ENCODE data around the gene PLXDC1. TPM values are rescaled to one million over a fixed set of nuclear protein-coding genes. Genes with fewer than 3 reads are reported as not detected.

The PLXDC1 gene
- total RNA-seq, 4 donors from 2014 or later = 1.8 to 13.4 (median 6.4) TPM

GRCh38 chr17:39167476-39167875 is 16.0 kb upstream of the PLXDC1 start:
- Histone ChIP-seq H3K36me3 (no peaks in the 10 kb centered on the region), H3K27ac (no peak overlapping the region), H3K27me3 (peaks cover 4% of the 10 kb centered on the region), H3K4me1 (peaks cover 9 to 19% of the 10 kb centered on the region in 2 donors), H3K9me3 (no peaks in the 10 kb centered on the region), H3K4me3 (replicated peaks in 1 of 3) (no peak overlapping the region)
- DNase-seq = no peak
- 66 to 71% methylated on average over 2 of the region's 2 CpGs for WGBS, 2 donors
- TF ChIP-seq POLR2A (IDR thresholded peaks at IDR 0.05) (no peak), CTCF (IDR thresholded peaks at IDR 0.05) (no peak)
- intact Hi-C loops (cut with DNase I) = loop anchor here (10.0 kb wide), 1 partner anchor 77 kb away; no protein-coding TSS in a partner anchor

GRCh38 chr17:39166437-39167335 is 15.2 kb upstream of the PLXDC1 start:
- no peak for TF ChIP-seq POLR2A (IDR thresholded peaks at IDR 0.05)
- H3K27me3 ChIP-seq = peaks cover 4% of the 10 kb centered on the region
- H3K36me3 ChIP-seq = no peaks in the 10 kb centered on the region
- H3K4me1 ChIP-seq = peaks cover 9 to 13% of the 10 kb centered on the region in 2 donors
- no peak overlapping the region for H3K4me3 ChIP-seq (replicated peaks in 1 of 3)
- H3K27ac ChIP-seq = no peak overlapping the region
- DNase-seq = no peak
- intact Hi-C loops (cut with DNase I) = loop anchor here (10.0 kb wide), 1 partner anchor 78 kb away; no protein-coding TSS in a partner anchor
- WGBS, 2 donors = 75 to 84% methylated on average over 7 of the region's 7 CpGs
- no peaks in the 10 kb centered on the region for H3K9me3 ChIP-seq

GRCh38 chr17:39165841-39166349 is 14.5 kb upstream of the PLXDC1 start, which contains the start of gene ARL5C:
Gene ARL5C, minus strand, starts transcription at chr17:39166161. Its CDS starts 401 bp downstream, at chr17:39165760.
- Histone ChIP-seq H3K4me3 (replicated peaks in 1 of 3) (peak within 1 kb of the TSS in 1 of 3 donors; percentile 36), H3K27me3 (peaks cover 4% of the 10 kb centered on the region), H3K9me3 (no peaks in the 10 kb centered on the region), H3K4me1 (peaks cover 9 to 12% of the 10 kb centered on the region in 2 donors), H3K27ac (no peak within 1 kb of the TSS), H3K36me3 (no peaks in the 10 kb centered on the region)
- no peak for DNase-seq
- WGBS, 2 donors = 58% methylated on average over 17 of the region's 17 CpGs; no CpG with 5 or more reads in 1 of the 2 donors
- TF ChIP-seq CTCF (IDR thresholded peaks at IDR 0.05) (no peak), POLR2A (IDR thresholded peaks at IDR 0.05) (no peak)
- intact Hi-C loops (cut with DNase I) = loop anchor here (10.0 kb wide), 1 partner anchor 79 kb away; no protein-coding TSS in a partner anchor

- TF ChIP-seq POLR2A (IDR thresholded peaks at IDR 0.05) = no peak
- no peak for TF ChIP-seq CTCF (IDR thresholded peaks at IDR 0.05)
- Histone ChIP-seq H3K27ac (no peak overlapping the region), H3K27me3 (peaks cover 4% of the 10 kb centered on the region), H3K4me3 (replicated peaks in 1 of 3) (peak overlapping the region in 1 of 3 donors; percentile 36), H3K9me3 (no peaks in the 10 kb centered on the region), H3K36me3 (no peaks in the 10 kb centered on the region), H3K4me1 (peaks cover 9 to 12% of the 10 kb centered on the region in 2 donors)
- 0 to 7% methylated on average over 2 to 30 of the region's 51 CpGs for WGBS, 2 donors
- intact Hi-C loops (cut with DNase I) = loop anchor here (10.0 kb wide), 1 partner anchor 79 kb away; no protein-coding TSS in a partner anchor
- DNase-seq = no peak
Measured at GRCh38 chr17:39165178-39165840, 13.9 kb upstream of the PLXDC1 start.

- intact Hi-C loops (cut with DNase I) = loop anchor here (10.0 kb wide), 1 partner anchor 80 kb away; no protein-coding TSS in a partner anchor
- peaks cover 9 to 12% of the 10 kb centered on the region in 2 donors for H3K4me1 ChIP-seq
- H3K36me3 ChIP-seq = no peaks in the 10 kb centered on the region
- peak overlapping the region in 1 of 3 donors; percentile 36 for H3K4me3 ChIP-seq (replicated peaks in 1 of 3)
- peaks cover 4% of the 10 kb centered on the region for H3K27me3 ChIP-seq
- no peak overlapping the region for H3K27ac ChIP-seq
- H3K9me3 ChIP-seq = no peaks in the 10 kb centered on the region
- peak; percentile 74 to 75 for DNase-seq
- WGBS, 2 donors = 0 to 3% methylated on average over 7 to 14 of the region's 15 CpGs
- TF ChIP-seq POLR2A (IDR thresholded peaks at IDR 0.05) (no peak), CTCF (IDR thresholded peaks at IDR 0.05) (peak; percentile 21 to 75 (median 60))
Measured at GRCh38 chr17:39164675-39165143, 13.3 kb upstream of the PLXDC1 start.
